Lung (tissue), 12 donors: Measurements from ENCODE around the gene RSPRY1. TPM values are rescaled to one million over a fixed set of nuclear protein-coding genes. Genes with fewer than 3 reads are reported as not detected.

Experiments used
- ATAC-seq: fragments of 200-7000 bp; cut with Tn5 transposase; one replicate; pipeline ENCODE4 v1.9.1; 2020; ENCODE audit warnings: moderate number of reproducible peaks; ENCODE audit not compliant: insufficient read depth, low FRiP score
- DNase-seq, 3 donors: peaks; one replicate each; pipeline ENCODE4 v3.0.0-alpha.2; 2013 to 2017
- H3K27ac ChIP-seq, 2 donors: one replicate each; pipeline ENCODE4 v1.5.1; 2013; ENCODE audit warnings: mild to moderate bottlenecking in 2 of 2, moderate library complexity in 2 of 2, control low read depth in 1 of 2, inconsistent platforms in 1 of 2, low read depth in 1 of 2, low read length in 1 of 2
- H3K27me3 ChIP-seq, 3 donors: one replicate each; pipeline ENCODE4 v1.5.1; 2013; ENCODE audit warnings: low read length in 2 of 3; ENCODE audit not compliant: control insufficient read depth in 3 of 3, insufficient read depth in 3 of 3
- H3K36me3 ChIP-seq, 4 donors: one replicate each; pipeline ENCODE4 v1.5.1; 2013; ENCODE audit warnings: low read length in 4 of 4, mild to moderate bottlenecking in 1 of 4, moderate library complexity in 1 of 4; ENCODE audit not compliant: control insufficient read depth in 4 of 4, insufficient read depth in 4 of 4
- H3K4me1 ChIP-seq, 5 donors: one replicate each; pipeline ENCODE4 v1.5.1; 2013; ENCODE audit warnings: low read length in 5 of 5, mild to moderate bottlenecking in 2 of 5, moderate library complexity in 1 of 5; ENCODE audit not compliant: control insufficient read depth in 5 of 5, insufficient read depth in 5 of 5
- H3K4me3 ChIP-seq: one replicate; pipeline ENCODE4 v1.5.1; 2013; ENCODE audit warnings: mild to moderate bottlenecking, control low read depth, moderate library complexity
- H3K9ac ChIP-seq, 2 donors: one replicate each; pipeline ENCODE4 v1.5.1; 2013; ENCODE audit warnings: low read length in 2 of 2, control low read depth in 1 of 2; ENCODE audit not compliant: insufficient read depth in 1 of 2
- H3K9me3 ChIP-seq, 4 donors: one replicate each; pipeline ENCODE4 v1.5.1; 2013; ENCODE audit warnings: low read length in 3 of 4, mild to moderate bottlenecking in 1 of 4, moderate library complexity in 1 of 4; ENCODE audit not compliant: control insufficient read depth in 4 of 4, insufficient read depth in 3 of 4
- CTCF ChIP-seq: IDR thresholded peaks from 2 replicates; pipeline ENCODE4 v1.5.1; 2012; ENCODE audit warnings: mild to moderate bottlenecking; ENCODE audit errors: control extremely low read depth, extremely low read depth
- WGBS, 2 donors: extraction: QIAGEN DNeasy Blood & Tissue Kit; methylation state at CpG; one replicate each; pipeline ENCODE4 v1.1.7; 2013; 5-methylcytosine and 5-hydroxymethylcytosine counted together
- polyA plus RNA-seq, 2 donors: library from polyadenylated mRNA; stranded (reverse); fragments of 200-250 nt; gene quantifications; one replicate each; pipeline ENCODE4 v1.2.1, GENCODE V29; 2013
- total RNA-seq, 2 donors: library from RNA; depleted of rRNA in 1 of 2; stranded (reverse); fragments of >200 nt in 1 of 2; gene quantifications; one replicate each; pipeline ENCODE4 v1.2.1, GENCODE V29; 2014 to 2021
- donor health status: control.
- donor health status: control.
- donor health status: Bipolar disorder and iron deficiency.
- donor health status: healthy.
- donor health status: DM: yes; HTN: yes; CAD: no.

The RSPRY1 gene
- total and polyA plus RNA-seq, 4 donors: 10.5 to 71.7 (median 25.2) TPM

- peaks cover 0 to 62% (median 13%) of the 10 kb centered on the region in 5 donors for H3K4me1 ChIP-seq
- ATAC-seq: no peak
- no peak overlapping the region for H3K9ac ChIP-seq
- peaks cover 0 to 19% (median 1%) of the 10 kb centered on the region in 4 donors for H3K36me3 ChIP-seq
- 65 to 83% methylated on average over 24 of the region's 24 CpGs for WGBS, 2 donors
- TF ChIP-seq CTCF: no peak
- peak overlapping the region in 1 of 2 donors; percentile 68 for H3K27ac ChIP-seq
- no peaks in the 10 kb centered on the region for H3K27me3 ChIP-seq
- no peak for DNase-seq
- H3K9me3 ChIP-seq: no peaks in the 10 kb centered on the region
- no peak overlapping the region for H3K4me3 ChIP-seq
Measured at GRCh38 chr16:57146040-57146647, 40.0 kb upstream of the RSPRY1 start.

- Histone ChIP-seq H3K9ac (no peak overlapping the region), H3K4me1 (peaks cover 0 to 61% (median 13%) of the 10 kb centered on the region in 5 donors), H3K27ac (peak overlapping the region in 1 of 2 donors; percentile 55), H3K36me3 (peaks cover 0 to 17% (median 1%) of the 10 kb centered on the region in 4 donors), H3K27me3 (no peaks in the 10 kb centered on the region), H3K9me3 (no peaks in the 10 kb centered on the region), H3K4me3 (no peak overlapping the region)
- WGBS, 2 donors: 87 to 90% methylated on average over 5 of the region's 5 CpGs
- DNase-seq (no peak), ATAC-seq (no peak)
- no peak for TF ChIP-seq CTCF
Measured at GRCh38 chr16:57146735-57147134, 39.4 kb upstream of the RSPRY1 start.

GRCh38 chr16:57147381-57148221 lies 38.5 kb upstream of the RSPRY1 start:
- 13 to 38% methylated on average over 14 of the region's 14 CpGs for WGBS, 2 donors

More at GRCh38 chr16:57147381-57148221, 38.5 kb upstream of the RSPRY1 start:
- TF ChIP-seq CTCF: no peak
- no peak overlapping the region for H3K4me3 ChIP-seq
- DNase-seq: peak; percentile 50 to 78 (median 64)
- no peaks in the 10 kb centered on the region for H3K9me3 ChIP-seq
- H3K27me3 ChIP-seq: no peaks in the 10 kb centered on the region
- H3K27ac ChIP-seq: peak overlapping the region; percentile 11 to 76
- peaks cover 0 to 17% (median 3%) of the 10 kb centered on the region in 4 donors for H3K36me3 ChIP-seq
- H3K4me1 ChIP-seq: peaks cover 0 to 52% (median 13%) of the 10 kb centered on the region in 5 donors
- no peak for ATAC-seq
- no peak overlapping the region for H3K9ac ChIP-seq
